Loucy (cell line): Measurements from ENCODE around the gene HIPK1.
"Not testable (repeated sequence)": the region's sequence is repeated elsewhere in the genome, so short reads cannot be mapped to it uniquely, and the experiment has no call there.

Experiments used
- H2AFZ ChIP-seq: fragments of 200-600 bp; sonication (generic); 2 replicates; pipeline ENCODE4 v1.6.0; 2016; ENCODE audit warnings: antibody characterized with exemption, mild to moderate bottlenecking, low read length, moderate library complexity
- H3F3A ChIP-seq: fragments of 200-600 bp; 2 replicates; pipeline ENCODE4 v1.6.0; 2016; ENCODE audit warnings: antibody characterized with exemption, low read depth, mild to moderate bottlenecking
- H3K27me3 ChIP-seq: fragments of 200-600 bp; sonication (generic); 2 replicates; pipeline ENCODE4 v1.6.1; 2014; ENCODE audit warnings: low read length, mild to moderate bottlenecking; ENCODE audit not compliant: insufficient read depth, poor library complexity, severe bottlenecking
- H3K36me3 ChIP-seq: fragments of 200-600 bp; sonication (generic); 2 replicates; pipeline ENCODE4 v1.6.1; 2016; ENCODE audit warnings: low read length; ENCODE audit not compliant: insufficient read depth
- H3K4me1 ChIP-seq: fragments of 200-600 bp; sonication (generic); 2 replicates; pipeline ENCODE4 v1.5.1; 2014; ENCODE audit warnings: low read length, mild to moderate bottlenecking; ENCODE audit not compliant: insufficient read depth, poor library complexity, severe bottlenecking
- H3K4me2 ChIP-seq: fragments of 200-600 bp; sonication (generic); 2 replicates; pipeline ENCODE4 v1.6.0; 2014; ENCODE audit warnings: antibody characterized with exemption, low read length, low read depth, mild to moderate bottlenecking; ENCODE audit not compliant: poor library complexity, severe bottlenecking
- H3K4me3 ChIP-seq: fragments of 200-600 bp; sonication (generic); 2 replicates; pipeline ENCODE4 v1.5.1; 2014; ENCODE audit warnings: low read length, mild to moderate bottlenecking, mixed read lengths; ENCODE audit not compliant: poor library complexity, severe bottlenecking
- H3K79me2 ChIP-seq: fragments of 200-600 bp; sonication (generic); 2 replicates; pipeline ENCODE4 v1.6.1; 2014; ENCODE audit warnings: low read length; ENCODE audit not compliant: insufficient read depth
- H3K9ac ChIP-seq: fragments of 200-600 bp; sonication (generic); 2 replicates; pipeline ENCODE4 v1.6.0; 2014; ENCODE audit warnings: mild to moderate bottlenecking, low read depth, low read length, moderate library complexity; ENCODE audit not compliant: poor library complexity, severe bottlenecking
- H3K9me2 ChIP-seq: fragments of 200-600 bp; sonication (generic); replicated peaks from 2 replicates; pipeline ENCODE4 v1.6.1; 2016; ENCODE audit warnings: low read depth, low read length, mixed read lengths
- H3K9me3 ChIP-seq: fragments of 200-600 bp; sonication (generic); 2 replicates; pipeline ENCODE4 v1.6.1; 2014; ENCODE audit warnings: mild to moderate bottlenecking, antibody characterized with exemption, low read length, low read depth; ENCODE audit not compliant: insufficient read depth
- H4K20me1 ChIP-seq: fragments of 200-600 bp; sonication (generic); 2 replicates; pipeline ENCODE4 v1.6.0; 2014; ENCODE audit warnings: antibody characterized with exemption, low read length, mild to moderate bottlenecking; ENCODE audit not compliant: insufficient read depth, poor library complexity, severe bottlenecking
- EZH2phosphoT487 ChIP-seq: fragments of 200-600 bp; IDR thresholded peaks from 2 replicates; pipeline ENCODE4 v1.6.1; 2018; ENCODE audit warnings: antibody characterized with exemption, mild to moderate bottlenecking, moderate library complexity, borderline replicate concordance
- TF ChIP-seq, protein P1 (sequence below): fragments of 200-600 bp; sonication (generic); conservative IDR thresholded peaks from 2 replicates; pipeline ENCODE4 v1.5.1; 2014; ENCODE audit warnings: mild to moderate bottlenecking, antibody characterized with exemption, low read length

Gene HIPK1

DNA sequence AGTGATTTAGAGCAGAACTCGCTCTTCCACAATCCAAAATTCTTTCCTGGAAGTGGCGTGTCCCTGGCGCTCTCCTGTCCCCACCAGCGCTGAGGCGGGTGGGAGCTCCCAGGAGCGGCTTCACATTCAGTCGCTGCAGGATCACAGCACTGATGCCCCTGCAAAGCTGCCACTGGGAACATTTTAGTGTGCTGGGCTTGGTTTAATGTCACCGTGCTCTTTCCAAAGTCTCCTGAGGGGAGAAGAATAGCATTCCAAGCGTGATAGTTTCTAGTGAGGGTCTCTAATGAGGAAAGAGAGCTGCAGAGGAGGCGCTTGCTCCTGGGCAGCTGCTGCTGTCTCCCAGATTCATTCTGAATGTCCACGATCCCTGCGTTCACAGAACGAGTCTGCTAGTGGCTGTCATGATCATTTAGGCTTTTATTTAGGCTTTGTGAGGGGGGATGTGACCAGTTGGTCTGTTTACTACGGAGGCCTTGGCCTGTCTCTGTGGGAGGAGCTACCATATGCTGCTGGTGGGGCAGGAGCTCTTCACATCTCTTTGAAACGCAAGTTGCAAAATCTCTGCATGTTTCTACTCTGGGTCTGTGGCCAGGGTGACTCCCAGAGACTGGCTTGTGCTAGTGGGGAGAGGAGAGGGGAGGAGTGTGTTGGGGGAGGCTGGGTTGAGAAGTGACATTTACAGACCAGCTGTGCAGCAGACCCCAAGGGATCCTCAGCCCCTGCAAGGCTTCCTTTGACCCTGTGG, 73.5 kb downstream of the HIPK1 start:
- no peak overlapping the region for H3K9ac ChIP-seq
- no peak overlapping the region for H3K4me2 ChIP-seq
- no peaks in the 10 kb centered on the region for H4K20me1 ChIP-seq
- no peak overlapping the region for H3K4me3 ChIP-seq
- no peaks in the 10 kb centered on the region for H3K9me3 ChIP-seq
- H2AFZ ChIP-seq, result peak overlapping the region; percentile 24; the same call in 1 of the 2 replicates
- peaks cover 10% of the 10 kb centered on the region for H3K4me1 ChIP-seq
- no peaks in the 10 kb centered on the region for H3K36me3 ChIP-seq
- H3K9me2 ChIP-seq, result no peaks in the 10 kb centered on the region
- no peaks in the 10 kb centered on the region for H3K27me3 ChIP-seq
- no peaks in the 10 kb centered on the region for H3F3A ChIP-seq
- no peaks in the 10 kb centered on the region for H3K79me2 ChIP-seq
- TF ChIP-seq EZH2phosphoT487, result no peak
- TF ChIP-seq, protein P1, sequence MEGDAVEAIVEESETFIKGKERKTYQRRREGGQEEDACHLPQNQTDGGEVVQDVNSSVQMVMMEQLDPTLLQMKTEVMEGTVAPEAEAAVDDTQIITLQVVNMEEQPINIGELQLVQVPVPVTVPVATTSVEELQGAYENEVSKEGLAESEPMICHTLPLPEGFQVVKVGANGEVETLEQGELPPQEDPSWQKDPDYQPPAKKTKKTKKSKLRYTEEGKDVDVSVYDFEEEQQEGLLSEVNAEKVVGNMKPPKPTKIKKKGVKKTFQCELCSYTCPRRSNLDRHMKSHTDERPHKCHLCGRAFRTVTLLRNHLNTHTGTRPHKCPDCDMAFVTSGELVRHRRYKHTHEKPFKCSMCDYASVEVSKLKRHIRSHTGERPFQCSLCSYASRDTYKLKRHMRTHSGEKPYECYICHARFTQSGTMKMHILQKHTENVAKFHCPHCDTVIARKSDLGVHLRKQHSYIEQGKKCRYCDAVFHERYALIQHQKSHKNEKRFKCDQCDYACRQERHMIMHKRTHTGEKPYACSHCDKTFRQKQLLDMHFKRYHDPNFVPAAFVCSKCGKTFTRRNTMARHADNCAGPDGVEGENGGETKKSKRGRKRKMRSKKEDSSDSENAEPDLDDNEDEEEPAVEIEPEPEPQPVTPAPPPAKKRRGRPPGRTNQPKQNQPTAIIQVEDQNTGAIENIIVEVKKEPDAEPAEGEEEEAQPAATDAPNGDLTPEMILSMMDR, result no peak

DNA sequence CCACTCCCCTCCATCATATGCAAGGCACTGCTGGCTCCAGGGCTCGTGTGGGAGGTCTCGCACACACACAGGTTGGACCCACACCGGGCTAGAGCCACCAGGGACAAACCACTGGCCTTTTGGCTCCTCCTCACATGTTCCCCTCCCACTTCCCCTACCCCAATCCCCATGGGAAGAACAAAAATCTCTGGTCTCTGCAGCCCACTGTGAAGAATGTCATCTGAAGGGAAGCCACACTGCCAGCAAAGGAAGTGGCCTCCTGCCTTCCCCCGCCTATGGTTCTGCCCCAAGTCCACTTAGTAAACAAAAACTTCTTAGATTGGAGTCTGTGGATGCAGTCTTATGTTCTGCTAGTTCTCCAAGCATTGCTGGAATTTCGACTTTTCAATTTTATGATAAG, 74.3 kb downstream of the HIPK1 start:
- peaks cover 10% of the 10 kb centered on the region for H3K4me1 ChIP-seq
- H3K9ac ChIP-seq, result no peak overlapping the region
- no peaks in the 10 kb centered on the region for H3K36me3 ChIP-seq

DNA sequence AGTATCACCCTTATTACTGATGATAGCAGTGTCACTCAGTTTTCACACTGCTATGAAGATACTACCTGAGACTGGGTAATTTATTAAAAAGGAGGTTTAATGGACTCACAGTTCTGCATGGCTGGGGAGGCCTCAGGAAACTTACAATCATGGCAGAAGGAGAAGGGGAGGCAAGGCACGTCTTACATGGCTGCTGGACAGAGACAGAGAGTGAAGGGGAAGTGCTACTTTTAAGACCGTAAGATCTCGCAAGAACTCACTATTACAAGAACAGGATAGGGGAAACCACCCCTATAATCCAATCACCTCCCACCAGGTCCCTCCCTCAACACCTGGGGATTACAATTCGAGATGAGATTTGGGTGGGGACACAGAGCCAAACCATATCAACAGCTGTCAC, 77.7 kb downstream of the HIPK1 start:
- not testable (repeated sequence) for H3K9ac ChIP-seq, H3K27me3 ChIP-seq, H3K4me2 ChIP-seq, H3K9me3 ChIP-seq, H3K4me3 ChIP-seq, H2AFZ ChIP-seq, H3K79me2 ChIP-seq, H3K9me2 ChIP-seq, H4K20me1 ChIP-seq, H3K36me3 ChIP-seq, H3F3A ChIP-seq
- peaks cover 14% of the 10 kb centered on the region for H3K4me1 ChIP-seq

More for the DNA sequence above, 74.3 kb downstream of the HIPK1 start:
- Histone ChIP-seq H3K9me2 (no peaks in the 10 kb centered on the region), H2AFZ (no peak overlapping the region), H3K27me3 (no peaks in the 10 kb centered on the region), H3F3A (no peaks in the 10 kb centered on the region), H3K4me2 (peak overlapping the region; percentile 2), H3K9me3 (no peaks in the 10 kb centered on the region), H4K20me1 (no peaks in the 10 kb centered on the region), H3K79me2 (no peaks in the 10 kb centered on the region), H3K4me3 (no peak overlapping the region)
- TF ChIP-seq EZH2phosphoT487, result no peak
- TF ChIP-seq, protein P1, result no peak

DNA sequence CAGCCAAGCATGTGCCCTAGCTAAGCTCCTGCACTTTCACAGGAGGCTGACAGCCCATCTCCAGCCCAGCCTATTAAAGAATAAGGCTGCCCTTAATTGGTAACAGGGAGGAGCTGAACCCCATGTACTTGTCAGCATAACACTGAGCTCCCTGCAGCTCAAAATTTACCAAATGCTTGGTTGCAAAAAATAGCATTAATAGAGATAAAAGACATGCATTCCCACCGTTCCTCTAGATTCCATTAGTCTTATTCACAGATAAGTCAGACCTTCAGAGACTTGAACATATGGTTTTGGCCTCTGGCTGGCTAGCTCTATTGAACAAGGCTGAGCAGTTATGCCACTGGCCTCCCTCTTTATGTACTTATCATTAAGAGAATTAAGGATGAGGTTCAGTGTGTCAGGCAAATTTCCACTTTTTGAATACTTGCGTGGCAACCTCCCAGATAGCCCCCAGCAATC, 79.4 kb downstream of the HIPK1 start:
- TF ChIP-seq, protein P1, result no peak
- TF ChIP-seq EZH2phosphoT487, result no peak
- H2AFZ ChIP-seq, result no peak overlapping the region
- H3K27me3 ChIP-seq, result no peaks in the 10 kb centered on the region
- no peaks in the 10 kb centered on the region for H4K20me1 ChIP-seq
- no peaks in the 10 kb centered on the region for H3F3A ChIP-seq
- no peak overlapping the region for H3K9ac ChIP-seq
- no peaks in the 10 kb centered on the region for H3K79me2 ChIP-seq
- no peak overlapping the region for H3K4me2 ChIP-seq
- H3K4me3 ChIP-seq, result no peak overlapping the region
- H3K4me1 ChIP-seq, result peaks cover 8% of the 10 kb centered on the region
- no peaks in the 10 kb centered on the region for H3K9me3 ChIP-seq
- H3K9me2 ChIP-seq, result no peaks in the 10 kb centered on the region
- no peaks in the 10 kb centered on the region for H3K36me3 ChIP-seq
